Measurements from ENCODE around the gene SELENOW.
"Not testable (repeated sequence)": the region's sequence is repeated elsewhere in the genome, so short reads cannot be mapped to it uniquely, and the experiment has no call there.

The SELENOW gene

GRCh38 chr19:47781590-47782262, 3.2 kb downstream of the SELENOW start:
- no peak for DNase-seq (ENCODE audit: low read depth, low spot score)

DNA sequence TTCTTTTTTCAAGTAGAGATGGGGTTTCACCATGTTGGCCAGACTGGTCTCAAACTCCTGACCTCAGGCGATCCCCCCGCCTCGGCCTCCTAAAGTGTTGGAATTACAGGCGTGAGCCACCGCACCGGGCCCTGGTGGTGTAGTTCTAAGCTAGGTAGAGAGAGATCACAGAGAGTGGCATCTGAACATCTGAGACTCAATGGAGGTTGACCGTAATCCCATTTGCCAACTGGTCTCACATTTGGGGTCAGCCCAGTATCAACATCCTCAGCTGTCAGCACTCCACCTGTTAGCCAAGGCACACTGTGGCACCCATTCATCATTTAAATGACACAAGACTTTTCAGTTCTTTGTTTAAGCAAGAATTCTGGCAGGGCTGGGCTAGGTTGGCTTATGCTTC, 8.1 kb downstream of the SELENOW start:
- no peak for DNase-seq (ENCODE audit: low read depth, low spot score)

- not testable (repeated sequence) for DNase-seq (ENCODE audit: low read depth, low spot score)
These were observed 8.8 kb downstream of the SELENOW start for GRCh38 chr19:47787307-47787706.

GRCh38 chr19:47789811-47790210, 11.3 kb downstream of the SELENOW start:
- DNase-seq (ENCODE audit: low read depth, low spot score), result not testable (repeated sequence)

GRCh38 chr19:47790398-47790814, 11.9 kb downstream of the SELENOW start:
- DNase-seq (ENCODE audit: low read depth, low spot score), result peak; percentile 84

DNA sequence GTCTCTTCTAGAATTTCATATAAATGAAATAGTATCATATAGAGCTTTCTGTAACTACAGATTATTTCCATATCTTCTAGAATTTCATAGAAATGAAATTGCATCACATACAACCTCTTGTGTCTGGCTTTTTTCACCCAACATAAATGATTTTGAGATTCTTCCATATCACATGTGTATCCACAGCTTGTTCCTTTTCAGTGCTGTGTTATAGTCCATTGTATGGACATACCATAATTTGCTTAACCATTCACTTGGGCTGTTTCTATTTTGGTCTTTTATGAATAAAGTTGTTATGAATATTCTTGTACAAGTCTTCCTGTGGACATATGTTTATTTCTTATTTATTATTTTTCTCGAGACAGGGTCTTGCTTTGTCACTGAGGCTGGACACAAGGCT, 14.1 kb downstream of the SELENOW start:
- no peak for DNase-seq (ENCODE audit: low read depth, low spot score)

- no peak for DNase-seq (ENCODE audit: low read depth, low spot score)
These were observed 16.0 kb downstream of the SELENOW start for GRCh38 chr19:47794526-47794925.

GRCh38 chr19:47796785-47797184, 18.3 kb downstream of the SELENOW start:
- DNase-seq (ENCODE audit: low read depth, low spot score), result no peak

GRCh38 chr19:47797996-47798903, 19.7 kb downstream of the SELENOW start:
- no peak for DNase-seq (ENCODE audit: low read depth, low spot score)

DNA sequence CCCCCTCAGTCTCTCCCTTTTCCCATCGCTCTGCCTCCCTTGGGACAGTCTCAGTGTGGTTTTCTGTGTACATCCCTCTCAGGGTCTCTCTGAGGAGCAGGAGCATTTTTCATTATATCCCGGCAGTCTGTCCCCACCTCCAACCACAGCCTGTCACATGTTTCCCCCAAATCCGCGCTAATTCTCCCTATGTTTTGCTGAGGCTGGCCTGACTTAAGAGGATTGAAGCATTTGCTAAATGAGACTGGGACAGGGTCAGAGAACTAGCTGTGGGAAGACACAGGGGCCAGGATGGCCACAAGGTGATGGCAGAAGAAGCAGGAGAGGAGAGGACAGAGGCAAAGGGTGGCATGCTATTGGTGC, 20.4 kb downstream of the SELENOW start:
- no peak for DNase-seq (ENCODE audit: low read depth, low spot score)

DNA sequence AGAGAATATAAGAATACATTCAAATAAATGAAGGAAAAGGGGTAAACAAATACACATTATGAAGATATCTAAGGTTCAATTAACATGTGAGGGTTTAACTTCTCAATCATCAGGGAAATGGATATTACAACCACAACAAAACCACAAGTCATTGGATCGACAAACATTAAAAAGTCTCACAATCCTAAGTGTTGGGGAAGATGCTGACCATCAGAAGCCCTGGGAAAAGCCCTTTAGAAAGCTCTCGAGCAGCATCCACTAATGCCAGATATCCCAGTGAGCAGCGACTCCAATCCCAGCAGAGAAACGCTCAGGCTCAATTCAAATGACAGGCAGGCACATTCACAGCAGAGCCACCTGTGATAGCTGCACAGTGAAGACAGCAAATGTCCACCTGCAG, 22.8 kb downstream of the SELENOW start:
- DNase-seq (ENCODE audit: low read depth, low spot score), result no peak

GRCh38 chr19:47802521-47803043, 24.1 kb downstream of the SELENOW start:
- no peak for DNase-seq (ENCODE audit: low read depth, low spot score)

GRCh38 chr19:47803148-47803547, 24.6 kb downstream of the SELENOW start:
- not testable (repeated sequence) for DNase-seq (ENCODE audit: low read depth, low spot score)

DNA sequence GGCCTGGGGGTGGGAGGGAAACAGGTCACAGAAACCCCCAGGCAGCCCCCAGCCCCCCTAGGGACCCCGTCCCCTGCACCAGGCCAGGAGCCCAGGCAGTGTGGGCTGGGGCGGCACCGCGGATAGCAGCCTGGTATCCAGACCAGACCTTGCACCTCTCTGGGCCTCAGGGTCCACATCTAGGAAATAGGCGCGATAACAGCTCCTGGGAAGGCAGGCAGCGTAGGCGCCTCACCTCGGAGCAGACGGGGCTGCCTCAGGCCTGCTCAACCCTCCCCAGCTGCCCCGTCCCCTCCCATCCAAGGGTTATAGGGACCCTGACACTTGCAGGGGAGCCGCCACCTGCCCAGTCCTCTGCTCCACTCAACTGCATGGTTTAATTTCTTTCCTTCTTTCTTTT, 25.2 kb downstream of the SELENOW start:
- not testable (repeated sequence) for DNase-seq (ENCODE audit: low read depth, low spot score)

DNA sequence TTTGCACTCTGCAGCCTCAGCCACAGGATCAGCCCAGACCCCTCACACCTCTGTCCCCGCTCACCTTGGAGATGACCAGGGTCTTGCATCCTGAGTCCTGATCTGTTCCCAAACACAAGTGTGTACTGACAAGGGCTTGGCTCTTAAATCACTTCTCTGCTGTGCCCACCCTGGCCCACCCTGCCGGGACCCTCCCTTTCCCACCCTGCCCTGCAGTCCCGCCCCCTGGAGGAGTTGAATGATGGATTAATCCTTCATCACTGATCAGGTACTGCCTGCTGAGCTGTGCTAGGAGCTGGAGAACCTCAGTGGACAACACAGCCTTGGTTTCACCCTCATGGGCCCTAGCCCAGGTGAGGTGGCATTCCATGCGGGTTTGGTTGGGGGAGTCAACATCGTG, 25.9 kb downstream of the SELENOW start, which contains the start of gene TPRX1:
TPRX1 (minus strand) TSS at position 101 of the 400 bp plus-strand sequence; CDS start at position 89, 12 bp downstream.
- DNase-seq (ENCODE audit: low read depth, low spot score), result not testable (repeated sequence)

- DNase-seq (ENCODE audit: low read depth, low spot score), result no peak
These were observed 26.8 kb downstream of the SELENOW start for GRCh38 chr19:47805313-47805712.

DNA sequence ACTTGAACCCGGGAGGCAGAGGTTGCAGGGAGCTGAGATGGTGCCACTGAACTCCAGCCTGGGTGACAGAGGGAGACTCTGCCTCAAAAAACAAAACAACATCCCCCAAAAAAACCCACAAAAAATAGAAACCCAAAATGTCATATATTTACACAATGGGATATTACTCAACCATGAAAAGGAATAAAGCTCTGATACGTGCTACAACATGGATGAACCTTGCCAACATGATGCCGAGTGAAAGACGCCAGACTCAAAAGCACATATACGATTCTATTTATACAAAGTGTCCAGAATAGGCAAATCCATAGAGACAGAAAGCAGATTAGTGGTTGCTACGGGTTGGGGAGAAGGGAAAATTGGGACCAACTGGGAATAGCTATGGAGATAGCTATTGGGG, 27.9 kb downstream of the SELENOW start:
- no peak for DNase-seq (ENCODE audit: low read depth, low spot score)

DNA sequence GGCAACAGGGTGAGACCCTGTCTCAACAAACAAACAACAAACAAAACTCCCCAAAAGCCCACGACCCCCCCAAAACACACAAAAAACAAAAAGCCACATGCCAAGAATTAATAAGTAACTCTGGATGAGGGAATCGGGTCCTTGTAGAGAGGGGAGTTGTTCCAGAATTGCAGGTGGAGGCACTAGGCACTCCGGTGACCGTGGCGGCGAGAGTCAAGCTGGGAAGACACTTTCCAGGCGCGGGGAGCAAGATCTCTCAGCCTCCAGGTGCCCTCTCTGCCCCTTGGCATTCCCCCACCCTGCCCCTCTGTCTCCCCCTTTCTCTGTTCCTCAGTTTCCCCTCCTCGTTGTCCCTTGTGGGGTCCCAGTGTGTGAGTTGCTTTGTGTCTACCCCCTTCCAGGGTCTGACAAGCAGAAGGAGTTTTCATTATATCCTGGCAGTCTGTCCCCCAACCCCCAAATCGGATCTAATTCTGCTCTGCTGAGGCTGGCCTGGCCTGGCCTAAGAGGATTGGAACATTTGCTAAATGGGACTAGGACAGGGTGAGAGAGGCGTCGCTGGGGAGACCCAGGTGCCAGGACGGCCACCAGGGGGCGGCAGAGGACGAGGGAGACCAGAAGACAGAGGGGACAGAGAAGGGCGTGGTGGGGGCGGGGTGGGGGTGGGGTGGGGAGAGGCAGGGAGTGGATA, 34.9 kb downstream of the SELENOW start:
- DNase-seq (ENCODE audit: low read depth, low spot score), result peak; percentile 68

DNA sequence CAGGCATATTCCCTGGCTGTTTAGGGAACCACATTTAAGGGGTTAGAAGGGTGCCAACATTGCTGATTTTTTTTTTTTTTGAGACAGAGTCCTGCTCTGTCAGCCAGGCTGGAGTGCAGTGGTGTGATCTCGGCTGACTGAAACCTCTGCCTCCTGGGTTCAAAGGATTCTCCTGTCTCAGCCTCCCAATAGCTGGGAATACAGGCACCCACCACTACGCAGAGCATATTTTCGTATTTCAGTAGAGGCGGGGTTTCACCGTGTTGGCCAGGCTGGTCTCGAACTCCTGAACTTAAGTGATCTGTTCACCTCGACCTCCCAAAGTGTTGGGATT, 35.5 kb downstream of the SELENOW start:
- DNase-seq (ENCODE audit: low read depth, low spot score), result no peak

- DNase-seq (ENCODE audit: low read depth, low spot score), result not testable (repeated sequence)
These were observed 37.8 kb downstream of the SELENOW start for GRCh38 chr19:47816270-47816669.

DNA sequence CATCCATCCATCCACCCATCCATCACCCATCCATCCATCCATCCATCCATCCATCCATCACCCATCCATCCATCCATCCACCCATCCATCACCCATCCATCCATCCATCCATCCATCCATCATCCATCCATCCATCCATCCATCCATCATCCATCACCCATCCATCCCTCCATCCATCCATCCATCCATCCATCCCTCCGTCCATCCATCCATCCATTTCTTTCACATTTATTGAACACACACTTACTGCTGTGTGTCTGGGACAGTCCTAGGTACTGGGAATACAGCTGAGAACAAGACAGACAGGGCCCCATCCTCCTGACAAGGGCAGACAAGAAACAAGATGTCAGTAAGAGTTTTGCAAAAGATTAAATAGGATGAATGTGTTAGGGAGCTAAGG, 39.7 kb downstream of the SELENOW start:
- DNase-seq (ENCODE audit: low read depth, low spot score), result not testable (repeated sequence)

- no peak for DNase-seq (ENCODE audit: low read depth, low spot score)
These were observed 41.4 kb downstream of the SELENOW start for GRCh38 chr19:47819858-47820257.

Measured in astrocyte of the hippocampus (primary cell).